ENCODE data around the gene NPC1.

NPC1 gene

GRCh38 chr18:23609390-23610023, 23.2 kb upstream of the NPC1 start:
- no peak for DNase-seq (ENCODE audit: extremely low read depth in 1 of 2, low read depth in 1 of 2)

GRCh38 chr18:23608211-23608610, 21.9 kb upstream of the NPC1 start:
- DNase-seq (ENCODE audit: extremely low read depth in 1 of 2, low read depth in 1 of 2) = no peak

GRCh38 chr18:23605941-23606340, 19.6 kb upstream of the NPC1 start:
- no peak for DNase-seq (ENCODE audit: extremely low read depth in 1 of 2, low read depth in 1 of 2)

GRCh38 chr18:23599809-23600208, 13.5 kb upstream of the NPC1 start:
- DNase-seq (ENCODE audit: extremely low read depth in 1 of 2, low read depth in 1 of 2) = no peak

- DNase-seq (ENCODE audit: extremely low read depth in 1 of 2, low read depth in 1 of 2) = no peak
These were observed 9.9 kb upstream of the NPC1 start for GRCh38 chr18:23596183-23596582.

GRCh38 chr18:23595591-23595990, 9.3 kb upstream of the NPC1 start:
- no peak for DNase-seq (ENCODE audit: extremely low read depth in 1 of 2, low read depth in 1 of 2)

- DNase-seq (ENCODE audit: extremely low read depth in 1 of 2, low read depth in 1 of 2) = no peak
These were observed 7.4 kb upstream of the NPC1 start for GRCh38 chr18:23593720-23594119.

GRCh38 chr18:23592911-23593310, 6.6 kb upstream of the NPC1 start:
- DNase-seq (ENCODE audit: extremely low read depth in 1 of 2, low read depth in 1 of 2) = no peak

GRCh38 chr18:23591011-23591410, 4.7 kb upstream of the NPC1 start:
- DNase-seq (ENCODE audit: extremely low read depth in 1 of 2, low read depth in 1 of 2) = no peak

GRCh38 chr18:23588836-23589560, 2.7 kb upstream of the NPC1 start:
- DNase-seq (ENCODE audit: extremely low read depth in 1 of 2, low read depth in 1 of 2) = no peak

- DNase-seq (ENCODE audit: extremely low read depth in 1 of 2, low read depth in 1 of 2) = no peak
These were observed 925 bp upstream of the NPC1 start for GRCh38 chr18:23587220-23587642.

GRCh38 chr18:23585897-23586248, 433 bp downstream of the NPC1 start:
- DNase-seq (ENCODE audit: extremely low read depth in 1 of 2, low read depth in 1 of 2) = no peak

GRCh38 chr18:23585007-23585871, 1.1 kb downstream of the NPC1 start:
- DNase-seq (ENCODE audit: extremely low read depth in 1 of 2, low read depth in 1 of 2) = no peak

- no peak for DNase-seq (ENCODE audit: extremely low read depth in 1 of 2, low read depth in 1 of 2)
These were observed 2.0 kb downstream of the NPC1 start for GRCh38 chr18:23584019-23584983.

GRCh38 chr18:23583071-23583865, 3.0 kb downstream of the NPC1 start:
- no peak for DNase-seq (ENCODE audit: extremely low read depth in 1 of 2, low read depth in 1 of 2)

GRCh38 chr18:23580677-23581367, 5.5 kb downstream of the NPC1 start:
- no peak for DNase-seq (ENCODE audit: extremely low read depth in 1 of 2, low read depth in 1 of 2)

- no peak for DNase-seq (ENCODE audit: extremely low read depth in 1 of 2, low read depth in 1 of 2)
These were observed 7.2 kb downstream of the NPC1 start for GRCh38 chr18:23578891-23579653.

GRCh38 chr18:23578067-23578701, 8.1 kb downstream of the NPC1 start:
- no peak for DNase-seq (ENCODE audit: extremely low read depth in 1 of 2, low read depth in 1 of 2)

Measured in stimulated activated CD8-positive, alpha-beta memory T cell treated with anti-CD3 and anti-CD28 coated beads, Interleukin-7, amount 100 ng/mL, for 48 hours (primary cell).